ENCODE data around the gene HOXA11.

The HOXA11 gene

GRCh38 chr7:27133409-27134231 lies 51.4 kb downstream of the HOXA11 start:
- no peak for DNase-seq (ENCODE audit: low spot score)

DNA sequence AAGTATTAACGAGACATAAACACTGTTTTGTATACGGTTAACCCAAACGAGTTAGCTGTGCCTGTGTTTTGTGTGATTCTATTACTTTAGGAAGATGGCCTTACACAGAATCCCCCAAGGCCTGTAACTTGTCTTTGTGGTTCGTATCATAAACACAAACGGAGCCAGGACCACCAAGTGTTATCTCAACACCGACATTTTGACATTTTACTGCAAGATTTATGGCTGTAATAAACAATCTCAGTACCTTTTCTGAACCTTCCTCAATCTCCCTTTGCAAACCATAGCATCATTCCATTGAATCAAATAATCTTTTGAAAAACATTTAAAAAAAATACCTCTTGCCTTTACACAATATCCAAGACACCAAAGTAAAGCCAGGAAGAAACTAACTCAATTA lies 52.1 kb downstream of the HOXA11 start:
- no peak for DNase-seq (ENCODE audit: low spot score)

DNA sequence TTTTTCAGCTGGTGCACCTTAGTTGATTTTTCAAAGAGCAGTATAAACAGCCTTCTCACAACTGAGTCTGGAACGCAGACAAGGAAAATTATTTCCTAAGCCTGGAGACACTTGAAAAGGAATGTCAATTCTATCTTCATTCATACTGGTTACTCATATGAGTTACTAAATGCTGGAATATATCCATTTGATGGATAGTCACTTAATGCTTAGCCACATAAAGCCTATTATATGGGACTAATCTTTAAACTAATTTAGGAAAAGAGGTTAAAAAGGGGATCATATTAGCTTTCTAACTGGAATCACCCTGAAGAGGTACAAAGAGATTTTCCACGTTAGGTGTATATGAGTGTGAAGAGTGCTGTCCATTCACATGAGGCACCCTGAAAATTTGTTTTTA lies 52.8 kb downstream of the HOXA11 start:
- no peak for DNase-seq (ENCODE audit: low spot score)

GRCh38 chr7:27131390-27131819 lies 53.6 kb downstream of the HOXA11 start:
- no peak for DNase-seq (ENCODE audit: low spot score)
